ENCODE measurements around the gene SRP9.
"Not testable (repeated sequence)": the region's sequence is repeated elsewhere in the genome, so short reads cannot be mapped to it uniquely, and the experiment has no call there.

DNA sequence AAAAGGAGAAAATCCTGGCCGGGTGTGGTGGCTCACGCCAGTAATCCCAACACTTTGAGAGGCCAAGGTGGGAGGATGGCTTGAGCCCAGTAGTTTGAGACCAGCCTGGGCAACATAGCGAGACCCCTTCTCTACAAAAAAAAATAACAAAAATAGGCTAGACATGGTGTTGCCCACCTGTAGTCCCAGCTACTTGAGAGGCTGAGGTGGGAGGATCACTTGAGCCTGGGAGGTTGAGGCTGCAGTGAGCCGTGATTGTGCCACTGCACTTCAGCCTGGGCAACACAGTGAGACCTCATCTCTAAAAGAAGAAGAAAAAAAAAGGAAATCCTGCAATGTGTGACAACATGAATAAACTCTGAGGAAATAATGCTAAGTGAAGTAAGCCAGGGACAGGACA lies 58.7 kb downstream of the SRP9 start:
- TF ChIP-seq, protein P1, sequence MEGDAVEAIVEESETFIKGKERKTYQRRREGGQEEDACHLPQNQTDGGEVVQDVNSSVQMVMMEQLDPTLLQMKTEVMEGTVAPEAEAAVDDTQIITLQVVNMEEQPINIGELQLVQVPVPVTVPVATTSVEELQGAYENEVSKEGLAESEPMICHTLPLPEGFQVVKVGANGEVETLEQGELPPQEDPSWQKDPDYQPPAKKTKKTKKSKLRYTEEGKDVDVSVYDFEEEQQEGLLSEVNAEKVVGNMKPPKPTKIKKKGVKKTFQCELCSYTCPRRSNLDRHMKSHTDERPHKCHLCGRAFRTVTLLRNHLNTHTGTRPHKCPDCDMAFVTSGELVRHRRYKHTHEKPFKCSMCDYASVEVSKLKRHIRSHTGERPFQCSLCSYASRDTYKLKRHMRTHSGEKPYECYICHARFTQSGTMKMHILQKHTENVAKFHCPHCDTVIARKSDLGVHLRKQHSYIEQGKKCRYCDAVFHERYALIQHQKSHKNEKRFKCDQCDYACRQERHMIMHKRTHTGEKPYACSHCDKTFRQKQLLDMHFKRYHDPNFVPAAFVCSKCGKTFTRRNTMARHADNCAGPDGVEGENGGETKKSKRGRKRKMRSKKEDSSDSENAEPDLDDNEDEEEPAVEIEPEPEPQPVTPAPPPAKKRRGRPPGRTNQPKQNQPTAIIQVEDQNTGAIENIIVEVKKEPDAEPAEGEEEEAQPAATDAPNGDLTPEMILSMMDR (optimal IDR thresholded peaks at IDR 0.05 in 1 of 3, IDR thresholded peaks at IDR 0.05 in 1 of 3, conservative IDR thresholded peaks at IDR 0.05 in 1 of 3; ENCODE audit: extremely low read depth in 1 of 3, insufficient read depth in 2 of 3, low read length in 3 of 3): not testable (repeated sequence)
- TF ChIP-seq EZH2 (IDR thresholded peaks at IDR 0.05; ENCODE audit: low read length): not testable (repeated sequence)
